ENCODE results near the gene HBM. TPM values are rescaled to one million over a fixed set of nuclear protein-coding genes. Genes with fewer than 3 reads are reported as not detected.
"Not testable (repeated sequence)": the region's sequence is repeated elsewhere in the genome, so short reads cannot be mapped to it uniquely, and the experiment has no call there.

HBM gene
- total RNA-seq, 1 donor from 2014 or later, result 10.4 TPM

- no peak for DNase-seq (ENCODE audit: low spot score)
- intact Hi-C loops (cut with DNase I), result loop anchor here (2.0 kb wide), 1 partner anchor 73 kb away; no protein-coding TSS in a partner anchor
- ATAC-seq, result no peak
Measured at GRCh38 chr16:179211-180092, 13.7 kb downstream of the HBM start.

DNA sequence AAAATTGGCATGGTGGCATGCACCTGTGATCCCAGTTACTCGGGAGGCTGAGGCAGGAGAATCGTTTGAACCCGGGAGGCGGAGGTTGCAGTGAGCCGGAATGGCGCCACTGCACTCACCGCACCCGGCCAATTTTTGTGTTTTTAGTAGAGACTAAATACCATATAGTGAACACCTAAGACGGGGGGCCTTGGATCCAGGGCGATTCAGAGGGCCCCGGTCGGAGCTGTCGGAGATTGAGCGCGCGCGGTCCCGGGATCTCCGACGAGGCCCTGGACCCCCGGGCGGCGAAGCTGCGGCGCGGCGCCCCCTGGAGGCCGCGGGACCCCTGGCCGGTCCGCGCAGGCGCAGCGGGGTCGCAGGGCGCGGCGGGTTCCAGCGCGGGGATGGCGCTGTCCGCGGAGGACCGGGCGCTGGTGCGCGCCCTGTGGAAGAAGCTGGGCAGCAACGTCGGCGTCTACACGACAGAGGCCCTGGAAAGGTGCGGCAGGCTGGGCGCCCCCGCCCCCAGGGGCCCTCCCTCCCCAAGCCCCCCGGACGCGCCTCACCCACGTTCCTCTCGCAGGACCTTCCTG is 14.4 kb downstream of the HBM start, which contains the start of gene HBQ1:
Gene HBQ1 (plus strand): TSS at position 359 of the 575 bp plus-strand sequence. CDS start 28 bp downstream, at position 387.
- DNase-seq (ENCODE audit: low spot score), result no peak
- intact Hi-C loops (cut with DNase I), result loop anchor here (2.0 kb wide), 1 partner anchor 73 kb away; no protein-coding TSS in a partner anchor
- ATAC-seq, result no peak

- DNase-seq (ENCODE audit: low spot score), result no peak
- intact Hi-C loops (cut with DNase I), result loop anchor here (2.0 kb wide), 1 partner anchor 74 kb away; no protein-coding TSS in a partner anchor
- peak; percentile 72 for ATAC-seq
Measured at GRCh38 chr16:180681-181564, 15.1 kb downstream of the HBM start.

DNA sequence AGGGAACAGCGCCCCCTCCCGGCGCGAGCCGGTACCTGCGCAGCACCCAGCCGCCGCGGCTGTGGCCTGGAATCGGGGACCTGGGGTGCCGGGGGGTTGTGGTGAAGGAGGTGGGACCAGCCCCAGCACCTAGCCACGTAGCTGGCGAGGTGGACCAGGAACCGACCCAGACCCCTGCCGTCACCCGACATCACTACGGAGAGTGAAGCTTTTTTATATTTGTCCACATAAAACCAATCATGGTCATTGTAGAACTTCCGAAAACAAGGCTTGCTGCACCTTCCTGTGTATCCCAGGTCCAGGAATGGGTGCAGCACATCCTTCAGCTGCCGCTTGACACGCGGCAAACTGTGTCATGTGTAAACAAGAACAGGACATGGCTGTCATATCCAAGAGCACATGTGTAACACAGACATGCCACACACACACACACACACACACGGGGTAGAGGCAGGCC is 15.8 kb downstream of the HBM start:
- intact Hi-C loops (cut with DNase I), result loop anchor here (2.0 kb wide), 1 partner anchor 75 kb away; no protein-coding TSS in a partner anchor
- ATAC-seq (no peak), DNase-seq (ENCODE audit: low spot score) (peak; percentile 82)

GRCh38 chr16:183005-183404 is 17.2 kb downstream of the HBM start:
- no peak for DNase-seq (ENCODE audit: low spot score)
- intact Hi-C loops (cut with DNase I), result no loop called here
- no peak for ATAC-seq

DNA sequence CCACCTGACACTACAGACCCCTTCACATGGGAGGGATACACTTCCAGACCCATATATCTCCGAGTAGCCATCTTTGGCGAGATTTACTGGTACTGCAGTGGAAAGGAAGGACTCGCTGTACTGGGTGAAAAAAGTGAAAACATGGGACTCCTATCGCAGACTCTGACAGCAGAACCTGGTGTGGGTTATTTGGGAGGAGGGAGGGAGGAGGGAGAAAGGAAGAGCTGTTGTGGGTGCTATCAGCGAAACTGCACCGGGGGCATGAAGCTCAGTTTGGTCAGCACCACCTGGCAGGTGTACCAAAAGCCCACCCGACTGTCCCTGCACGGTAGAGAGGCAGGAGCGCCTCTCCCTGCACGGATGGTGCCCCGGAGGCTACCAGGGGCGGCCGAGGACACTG is 19.4 kb downstream of the HBM start:
- intact Hi-C loops (cut with DNase I), result no loop called here
- ATAC-seq (peak; percentile 22), DNase-seq (ENCODE audit: low spot score) (no peak)

DNA sequence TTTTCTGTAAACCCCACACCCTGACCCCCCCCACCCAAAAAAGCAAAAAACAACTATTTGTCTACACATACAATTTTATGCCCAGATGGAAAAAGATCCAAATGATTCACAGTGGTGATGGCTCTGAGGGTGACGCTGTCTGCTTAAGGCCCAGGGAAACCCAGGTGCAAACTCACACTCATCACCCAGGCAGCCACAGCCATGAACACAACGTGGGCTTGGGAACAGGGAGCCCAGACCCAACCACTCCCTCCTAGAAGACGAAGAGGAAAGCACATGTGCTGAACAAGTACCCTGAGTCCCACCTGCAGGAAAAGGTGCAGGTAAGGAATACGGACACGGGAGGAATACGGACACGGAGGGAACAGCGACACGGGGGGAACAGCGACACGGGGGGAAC is 19.9 kb downstream of the HBM start:
- ATAC-seq, result no peak
- intact Hi-C loops (cut with DNase I), result no loop called here

GRCh38 chr16:187330-187729 is 21.6 kb downstream of the HBM start:
- ATAC-seq, result no peak
- intact Hi-C loops (cut with DNase I), result no loop called here
- DNase-seq (ENCODE audit: low spot score), result no peak

More for the DNA sequence above, 19.9 kb downstream of the HBM start:
- DNase-seq (ENCODE audit: low spot score), result no peak

DNA sequence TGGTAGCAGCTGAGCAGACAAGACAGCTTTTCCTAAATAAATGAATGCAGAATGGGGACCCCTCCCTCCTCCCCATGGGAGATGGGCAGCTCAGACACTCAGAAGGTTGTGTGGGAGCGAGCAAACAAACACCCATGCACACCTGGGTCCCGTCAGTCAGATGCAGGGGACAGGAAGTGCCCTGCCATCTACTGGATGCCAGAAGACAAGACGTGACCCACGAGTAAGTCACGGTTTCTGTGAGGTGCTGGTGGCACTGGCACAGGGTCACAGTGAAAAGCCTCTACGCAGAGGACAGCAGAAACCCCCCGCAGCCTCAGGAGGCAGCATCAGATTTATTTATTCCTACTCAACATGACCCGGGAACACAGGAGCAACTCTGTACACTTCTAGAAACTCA is 22.9 kb downstream of the HBM start:
- DNase-seq (ENCODE audit: low spot score) (no peak), ATAC-seq (no peak)
- intact Hi-C loops (cut with DNase I), result no loop called here

DNA sequence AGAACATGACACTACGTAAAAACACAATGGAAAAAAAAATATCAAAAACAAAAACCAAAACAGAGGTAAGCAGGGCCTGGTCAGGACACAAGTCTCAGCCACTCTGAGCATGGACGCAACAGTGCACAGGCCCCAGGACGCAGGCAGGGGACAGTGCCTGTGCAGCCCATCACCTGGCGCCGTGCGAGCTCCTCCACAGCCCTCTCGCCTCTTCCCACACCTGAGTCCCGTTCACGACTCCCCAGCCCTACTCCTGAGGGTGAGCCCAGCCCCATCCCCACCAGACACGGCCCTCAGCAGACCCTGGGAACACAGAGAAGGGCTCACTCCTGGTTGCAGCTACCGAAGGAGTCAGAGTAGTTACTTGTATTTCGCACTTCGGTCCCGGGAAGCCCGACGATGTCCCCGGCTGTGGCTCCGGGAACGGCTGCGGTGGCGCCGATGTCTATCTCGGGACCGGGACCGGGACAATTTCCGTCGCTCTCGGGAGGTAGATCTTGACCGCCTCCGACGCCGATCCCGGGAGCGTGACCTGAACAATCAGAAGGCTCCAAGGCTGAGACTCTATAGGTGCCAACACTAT is 23.9 kb downstream of the HBM start:
- intact Hi-C loops (cut with DNase I), result no loop called here
- no peak for ATAC-seq
- DNase-seq (ENCODE audit: low spot score), result no peak

DNA sequence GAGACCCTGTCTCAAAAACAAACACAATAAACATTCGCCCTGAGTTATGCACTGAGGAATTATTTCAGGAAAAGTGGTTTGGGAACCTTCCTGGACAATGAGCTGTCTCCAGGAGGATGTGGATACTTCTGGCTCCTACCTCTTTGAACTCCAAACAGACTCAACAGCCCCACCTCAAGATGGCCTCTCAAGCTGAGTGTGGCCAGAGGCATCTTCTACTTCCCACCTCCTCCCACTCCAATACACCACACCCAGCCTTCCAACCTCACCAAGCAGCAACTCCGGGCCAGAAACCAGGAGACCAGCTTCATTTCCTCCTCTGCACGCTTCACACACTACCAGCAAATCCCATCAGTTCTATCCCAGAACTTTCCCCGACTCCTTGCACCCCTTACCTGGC is 26.1 kb downstream of the HBM start:
- intact Hi-C loops (cut with DNase I), result no loop called here
- no peak for DNase-seq (ENCODE audit: low spot score)
- no peak for ATAC-seq

DNA sequence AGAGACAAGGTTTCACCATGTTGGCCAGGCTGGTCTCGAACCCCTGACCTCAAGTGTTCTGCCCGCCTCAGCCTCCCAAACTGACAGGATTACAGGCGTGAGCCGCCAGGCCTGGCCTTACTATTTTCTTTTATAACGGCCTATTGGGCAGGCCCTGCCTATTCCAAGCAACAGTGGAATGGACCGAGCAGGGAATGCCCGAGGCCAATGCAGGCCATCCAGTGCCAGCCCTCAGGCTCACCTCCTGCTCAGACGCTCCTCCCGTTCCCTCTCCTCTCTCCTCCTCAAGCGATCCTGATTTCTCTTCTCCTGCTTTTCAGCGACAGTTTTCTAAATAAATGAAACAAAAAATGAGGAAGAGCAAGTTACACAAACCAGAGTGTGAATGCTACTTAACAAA is 26.9 kb downstream of the HBM start:
- ATAC-seq (no peak), DNase-seq (ENCODE audit: low spot score) (no peak)
- intact Hi-C loops (cut with DNase I), result no loop called here

DNA sequence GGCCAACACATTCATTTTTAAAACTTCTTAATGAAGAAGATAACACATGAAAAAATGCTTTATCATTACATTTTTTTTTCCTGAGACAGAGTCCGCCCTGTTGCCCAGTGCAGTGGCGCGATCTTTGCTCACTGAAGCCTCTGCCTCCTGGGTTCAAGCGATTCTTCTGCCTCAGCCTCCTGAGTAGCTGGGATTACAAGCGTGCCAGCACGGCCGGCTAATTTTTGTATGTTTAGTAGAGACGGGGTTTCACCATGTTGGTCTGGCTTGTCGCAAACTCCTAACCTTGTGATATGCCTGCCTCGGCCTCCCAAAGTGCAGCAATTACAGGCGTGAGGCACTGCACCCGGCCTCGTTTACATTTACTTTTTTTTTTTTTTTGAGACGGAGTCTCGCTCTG is 27.7 kb downstream of the HBM start:
- ATAC-seq (no peak), DNase-seq (ENCODE audit: low spot score) (no peak)
- intact Hi-C loops (cut with DNase I), result no loop called here

DNA sequence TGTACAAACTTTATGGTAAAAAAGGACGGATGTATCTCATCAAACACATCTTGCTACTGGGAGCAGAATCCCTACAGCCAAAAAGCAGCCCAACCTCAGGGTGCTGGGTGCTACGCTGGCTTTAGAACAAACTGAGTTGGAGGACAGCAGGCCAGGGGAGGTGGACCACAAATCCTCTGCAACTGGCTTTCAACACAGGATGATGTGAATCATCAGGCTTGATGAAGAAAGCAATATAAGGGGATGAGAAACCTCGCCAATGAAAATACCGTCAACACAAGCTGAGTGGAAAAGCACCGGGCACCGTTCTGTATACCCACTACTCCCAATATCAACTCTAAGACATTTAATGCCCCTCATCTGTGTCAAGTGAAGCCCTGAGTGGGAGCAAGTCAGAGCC is 28.7 kb downstream of the HBM start:
- DNase-seq (ENCODE audit: low spot score) (no peak), ATAC-seq (no peak)
- intact Hi-C loops (cut with DNase I), result no loop called here

DNA sequence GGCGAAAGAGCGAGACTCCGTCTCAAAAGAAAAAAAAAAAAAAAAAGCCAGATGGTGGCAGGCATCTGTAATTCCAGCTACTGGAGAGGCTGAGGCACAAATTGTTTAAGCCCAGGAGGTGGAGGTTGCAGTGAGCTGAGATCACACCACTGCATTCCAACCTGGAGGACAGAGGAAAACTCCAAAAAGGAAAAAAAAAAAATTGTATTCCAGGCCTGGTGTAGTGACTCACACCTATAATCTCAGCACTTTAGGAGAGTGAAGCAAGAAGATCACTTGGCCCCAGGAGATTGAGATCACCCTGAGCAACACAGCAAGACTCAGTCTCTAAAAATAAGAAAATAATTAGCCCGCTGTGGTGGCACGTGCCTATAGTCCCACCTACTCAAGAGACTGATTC is 34.6 kb downstream of the HBM start:
- intact Hi-C loops (cut with DNase I), result no loop called here
- DNase-seq (ENCODE audit: low spot score) (no peak), ATAC-seq (no peak)

DNA sequence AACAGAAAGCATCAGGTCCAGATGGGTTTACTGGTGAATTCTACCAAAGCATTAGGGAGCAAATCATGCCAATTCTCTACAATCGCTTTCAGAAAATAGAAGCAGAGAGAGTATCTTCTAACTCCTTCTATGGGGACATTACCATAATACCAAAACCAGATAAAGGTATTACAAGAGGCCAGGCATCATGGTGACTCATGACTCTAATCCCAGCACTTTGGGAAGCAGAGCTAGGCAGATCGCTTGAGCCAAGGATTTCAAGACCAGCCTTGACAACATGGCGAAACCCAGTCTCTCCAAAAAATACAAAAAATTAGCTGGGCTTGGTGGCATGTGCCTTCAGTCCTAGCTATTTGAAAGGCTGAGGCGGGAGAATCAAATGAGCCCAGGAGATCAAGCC is 37.5 kb downstream of the HBM start:
- no peak for ATAC-seq
- intact Hi-C loops (cut with DNase I), result no loop called here
- DNase-seq (ENCODE audit: low spot score), result no peak

- intact Hi-C loops (cut with DNase I); DNase-seq (ENCODE audit: low spot score); ATAC-seq: not testable (repeated sequence)
Measured at GRCh38 chr16:204046-204445, 38.3 kb downstream of the HBM start.

DNA sequence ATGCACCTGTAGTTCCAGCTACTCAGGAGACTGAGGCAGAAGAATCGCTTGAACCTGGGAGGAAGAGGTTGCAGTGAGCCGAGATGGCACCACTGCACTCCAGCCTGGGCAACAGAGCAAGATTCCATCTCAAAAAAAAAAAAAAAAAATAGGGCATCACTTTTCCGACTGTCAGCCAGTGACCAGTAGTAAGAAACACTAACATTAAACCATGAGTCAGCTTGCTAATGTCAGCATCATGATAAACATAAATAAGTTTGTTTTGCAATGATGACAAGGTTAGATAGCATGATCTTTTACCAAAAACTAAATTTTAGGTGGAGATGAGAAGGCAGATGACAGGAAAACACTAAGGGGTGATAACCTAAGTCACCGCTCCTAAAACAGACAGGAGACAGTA is 43.6 kb downstream of the HBM start:
- intact Hi-C loops (cut with DNase I); ATAC-seq; DNase-seq (ENCODE audit: low spot score): not testable (repeated sequence)

Data from sciatic nerve (tissue), 2 donors.